ENCODE results near the gene LCP1.

The LCP1 gene

DNA sequence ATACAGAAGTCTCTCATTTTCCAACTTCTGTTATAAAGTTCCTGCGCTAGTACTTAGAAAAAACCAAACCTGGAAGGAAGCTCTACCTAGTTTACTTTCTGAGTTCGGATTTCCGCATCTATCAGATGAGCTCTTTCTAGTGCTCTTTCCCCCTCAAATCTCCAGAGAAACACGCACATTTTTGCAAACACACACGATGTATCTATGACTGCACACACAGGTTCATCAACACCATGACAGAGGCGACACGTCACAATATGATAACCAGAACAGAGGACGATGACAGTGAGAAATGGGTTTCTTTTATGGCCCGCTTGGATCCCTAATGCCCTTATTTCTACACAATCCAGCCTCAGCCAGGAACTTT lies 29.1 kb upstream of the LCP1 start:
- CTCF ChIA-PET: interaction anchor here (0.8 to 2.1 kb wide), 8 partner anchors 8 to 56 kb away, joined by 3 to 5 read pairs (median 4); partner anchors contain the start of gene LCP1
- H3K4me3 ChIP-seq (ENCODE audit: control insufficient read depth in 1 of 7, extremely low read depth in 1 of 7, insufficient read depth in 4 of 7, low read depth in 2 of 7, low read length in 6 of 7): peak overlapping the region; percentile 52 to 98 (median 91)
- H3K4me1 ChIP-seq (ENCODE audit: control extremely low read depth in 1 of 4, control insufficient read depth in 4 of 4, insufficient read depth in 4 of 4, low read length in 3 of 4): peaks cover 7 to 40% (median 22%) of the 10 kb centered on the region in 4 experiments
- peak; percentile 70 to 93 (median 89) for DNase-seq
- POLR2A ChIA-PET: no interaction called here
- H3K36me3 ChIP-seq (ENCODE audit: control insufficient read depth in 4 of 4, insufficient read depth in 4 of 4, low read length in 3 of 4): peaks cover 0 to 2% (median 0%) of the 10 kb centered on the region in 4 experiments
- 0% methylated on average over 7 of the region's 9 CpGs for WGBS (ENCODE audit: insufficient coverage)
- no peaks in the 10 kb centered on the region for H3K27me3 ChIP-seq (replicated peaks in 2 of 5; ENCODE audit: control insufficient read depth in 4 of 5, insufficient read depth in 5 of 5, low read length in 4 of 5)
- no peaks in the 10 kb centered on the region for H3K9me3 ChIP-seq (ENCODE audit: control extremely low read depth in 1 of 5, control insufficient read depth in 4 of 5, insufficient read depth in 2 of 5, low read depth in 1 of 5, low read length in 4 of 5)
- H3K27ac ChIP-seq (ENCODE audit: insufficient read depth in 1 of 2, low read depth in 1 of 2, low read length in 2 of 2, poor library complexity in 1 of 2, severe bottlenecking in 2 of 2): peak overlapping the region; percentile 44 to 89

DNA sequence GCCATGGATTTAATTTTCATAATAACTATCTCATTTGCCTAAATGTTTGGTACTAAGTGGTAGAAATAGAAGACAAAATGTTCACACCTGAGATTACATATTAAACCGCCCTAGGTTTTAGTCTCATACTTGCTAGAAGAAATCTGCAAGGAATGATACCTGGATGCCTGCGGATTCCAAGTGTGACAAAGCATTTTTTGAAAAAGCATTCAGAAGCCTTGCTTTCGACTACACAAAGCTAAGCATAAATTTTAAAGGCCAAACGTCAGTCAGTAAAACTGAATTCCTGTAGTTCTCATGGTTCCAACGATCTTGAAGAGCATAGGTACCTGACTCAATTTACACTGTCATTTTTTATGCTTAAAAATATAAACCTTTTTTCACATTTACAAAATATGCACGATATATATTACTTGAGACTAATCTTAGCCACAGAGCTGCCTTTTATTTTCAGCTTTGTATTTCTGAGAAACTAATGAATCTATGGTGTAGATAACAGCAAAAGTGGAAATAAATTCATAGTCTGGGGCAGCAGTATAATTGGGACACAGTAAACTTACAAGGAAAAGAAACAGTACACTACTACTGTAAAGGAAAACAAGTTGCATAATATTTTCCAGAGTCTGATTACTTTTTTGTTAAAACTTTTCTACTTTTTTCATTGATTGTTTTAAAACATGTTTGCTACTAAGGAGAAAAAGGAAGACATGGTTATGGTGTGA lies 28.5 kb upstream of the LCP1 start:
- Histone ChIP-seq H3K27me3 (replicated peaks in 2 of 5; ENCODE audit: control insufficient read depth in 4 of 5, insufficient read depth in 5 of 5, low read length in 4 of 5) (no peaks in the 10 kb centered on the region), H3K4me1 (ENCODE audit: control extremely low read depth in 1 of 4, control insufficient read depth in 4 of 4, insufficient read depth in 4 of 4, low read length in 3 of 4) (peaks cover 7 to 46% (median 26%) of the 10 kb centered on the region in 4 experiments), H3K27ac (ENCODE audit: insufficient read depth in 1 of 2, low read depth in 1 of 2, low read length in 2 of 2, poor library complexity in 1 of 2, severe bottlenecking in 2 of 2) (peak overlapping the region; percentile 44 to 89), H3K9me3 (ENCODE audit: control extremely low read depth in 1 of 5, control insufficient read depth in 4 of 5, insufficient read depth in 2 of 5, low read depth in 1 of 5, low read length in 4 of 5) (no peaks in the 10 kb centered on the region), H3K36me3 (ENCODE audit: control insufficient read depth in 4 of 4, insufficient read depth in 4 of 4, low read length in 3 of 4) (peaks cover 0 to 2% (median 0%) of the 10 kb centered on the region in 4 experiments), H3K4me3 (ENCODE audit: control insufficient read depth in 1 of 7, extremely low read depth in 1 of 7, insufficient read depth in 4 of 7, low read depth in 2 of 7, low read length in 6 of 7) (peak overlapping the region in 6 of 7 experiments; percentile 78 to 98 (median 91))
- peak in 1 of 3 donors; percentile 44 for DNase-seq
- POLR2A ChIA-PET: no interaction called here
- CTCF ChIA-PET: interaction anchor here (0.8 to 1.6 kb wide), 7 partner anchors 9 to 55 kb away, joined by 3 to 5 read pairs (median 4); partner anchors contain the start of gene LCP1
- WGBS (ENCODE audit: insufficient coverage): 19% methylated on average over 5 of the region's 6 CpGs

DNA sequence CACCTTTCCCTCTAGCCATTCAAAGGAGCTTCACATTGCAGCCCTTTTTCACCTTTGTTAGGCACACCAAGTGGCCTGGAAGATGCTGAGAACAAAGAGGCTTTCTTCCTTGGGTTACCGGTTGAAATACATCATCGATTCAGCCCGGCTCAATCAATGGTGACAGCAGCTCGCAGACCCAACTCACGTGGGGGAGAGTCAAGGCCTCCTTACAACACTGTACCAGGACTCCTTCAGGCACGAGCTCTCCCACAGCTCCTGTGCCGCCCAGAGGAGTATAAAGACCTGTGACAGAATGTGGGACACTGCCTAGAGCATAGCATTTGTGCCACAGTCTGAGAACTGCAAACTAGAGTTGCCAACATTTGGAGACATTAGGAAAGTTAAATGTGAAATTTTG lies 25.9 kb upstream of the LCP1 start:
- Histone ChIP-seq H3K27me3 (replicated peaks in 2 of 5; ENCODE audit: control insufficient read depth in 4 of 5, insufficient read depth in 5 of 5, low read length in 4 of 5) (no peaks in the 10 kb centered on the region), H3K9me3 (ENCODE audit: control extremely low read depth in 1 of 5, control insufficient read depth in 4 of 5, insufficient read depth in 2 of 5, low read depth in 1 of 5, low read length in 4 of 5) (no peaks in the 10 kb centered on the region), H3K4me1 (ENCODE audit: control extremely low read depth in 1 of 4, control insufficient read depth in 4 of 4, insufficient read depth in 4 of 4, low read length in 3 of 4) (peaks cover 11 to 48% (median 31%) of the 10 kb centered on the region in 4 experiments), H3K36me3 (ENCODE audit: control insufficient read depth in 4 of 4, insufficient read depth in 4 of 4, low read length in 3 of 4) (peaks cover 0 to 2% (median 0%) of the 10 kb centered on the region in 4 experiments), H3K4me3 (ENCODE audit: control insufficient read depth in 1 of 7, extremely low read depth in 1 of 7, insufficient read depth in 4 of 7, low read depth in 2 of 7, low read length in 6 of 7) (no peak overlapping the region), H3K27ac (ENCODE audit: insufficient read depth in 1 of 2, low read depth in 1 of 2, low read length in 2 of 2, poor library complexity in 1 of 2, severe bottlenecking in 2 of 2) (no peak overlapping the region)
- ChIA-PET CTCF (interaction anchor here (1.2 to 1.8 kb wide), 3 partner anchors 8 to 37 kb away, joined by 3 to 6 read pairs (median 4); no protein-coding TSS in a partner anchor), POLR2A (no interaction called here)
- WGBS (ENCODE audit: insufficient coverage): 96% methylated on average over 7 of the region's 7 CpGs
- DNase-seq: no peak

DNA sequence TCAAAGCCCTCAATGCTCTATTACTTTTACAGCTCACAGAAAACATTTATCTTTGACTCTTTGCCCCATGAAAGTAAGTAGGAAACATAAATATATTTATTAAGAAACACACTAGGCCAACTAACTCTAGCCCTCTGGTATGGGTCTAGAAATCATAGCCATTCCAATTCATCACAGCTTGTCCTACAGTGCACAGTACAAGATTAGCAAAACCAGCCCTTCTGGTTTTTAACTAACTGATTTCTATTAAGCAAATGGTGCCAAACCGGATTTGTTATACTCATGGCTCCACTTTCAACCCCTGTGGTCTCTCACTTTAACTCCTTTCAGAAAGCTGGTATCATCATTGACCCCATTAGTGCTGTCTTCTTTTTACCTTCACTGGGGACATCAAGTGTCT lies 24.2 kb upstream of the LCP1 start:
- H3K9me3 ChIP-seq (ENCODE audit: control extremely low read depth in 1 of 5, control insufficient read depth in 4 of 5, insufficient read depth in 2 of 5, low read depth in 1 of 5, low read length in 4 of 5): no peaks in the 10 kb centered on the region
- DNase-seq: no peak
- H3K4me1 ChIP-seq (ENCODE audit: control extremely low read depth in 1 of 4, control insufficient read depth in 4 of 4, insufficient read depth in 4 of 4, low read length in 3 of 4): peaks cover 16 to 52% (median 38%) of the 10 kb centered on the region in 4 experiments
- no peaks in the 10 kb centered on the region for H3K27me3 ChIP-seq (replicated peaks in 2 of 5; ENCODE audit: control insufficient read depth in 4 of 5, insufficient read depth in 5 of 5, low read length in 4 of 5)
- H3K36me3 ChIP-seq (ENCODE audit: control insufficient read depth in 4 of 4, insufficient read depth in 4 of 4, low read length in 3 of 4): peaks cover 0 to 2% (median 0%) of the 10 kb centered on the region in 4 experiments
- CTCF ChIA-PET: interaction anchor here (1.0 to 1.1 kb wide), 2 partner anchors 10 to 21 kb away, joined by 3 read pairs; no protein-coding TSS in a partner anchor
- POLR2A ChIA-PET: no interaction called here
- 100% methylated on average over 1 of the region's 1 CpG for WGBS (ENCODE audit: insufficient coverage)
- no peak overlapping the region for H3K27ac ChIP-seq (ENCODE audit: insufficient read depth in 1 of 2, low read depth in 1 of 2, low read length in 2 of 2, poor library complexity in 1 of 2, severe bottlenecking in 2 of 2)
- no peak overlapping the region for H3K4me3 ChIP-seq (ENCODE audit: control insufficient read depth in 1 of 7, extremely low read depth in 1 of 7, insufficient read depth in 4 of 7, low read depth in 2 of 7, low read length in 6 of 7)

DNA sequence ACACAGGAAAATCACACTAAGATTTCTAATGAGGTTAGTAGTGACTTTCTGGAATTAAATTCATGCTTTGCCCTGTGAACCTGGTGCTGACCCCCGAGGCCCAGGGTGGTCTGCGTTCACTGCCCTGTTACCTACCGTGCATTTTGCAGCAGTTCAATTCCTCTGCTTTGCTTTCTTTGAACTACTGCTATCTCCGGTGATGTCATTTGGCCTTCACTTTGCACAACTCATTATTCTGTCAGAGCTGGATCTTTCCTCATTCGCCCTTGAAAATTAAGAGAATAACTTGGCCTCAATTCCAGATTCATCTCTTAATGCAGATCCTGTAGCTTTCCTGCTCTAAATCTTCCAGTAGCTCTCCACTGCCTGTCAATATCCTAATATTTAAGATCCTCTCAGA lies 21.0 kb upstream of the LCP1 start:
- Histone ChIP-seq H3K4me1 (ENCODE audit: control extremely low read depth in 1 of 4, control insufficient read depth in 4 of 4, insufficient read depth in 4 of 4, low read length in 3 of 4) (peaks cover 35 to 59% (median 53%) of the 10 kb centered on the region in 4 experiments), H3K27me3 (replicated peaks in 2 of 5; ENCODE audit: control insufficient read depth in 4 of 5, insufficient read depth in 5 of 5, low read length in 4 of 5) (no peaks in the 10 kb centered on the region), H3K36me3 (ENCODE audit: control insufficient read depth in 4 of 4, insufficient read depth in 4 of 4, low read length in 3 of 4) (peaks cover 0 to 2% (median 0%) of the 10 kb centered on the region in 4 experiments), H3K4me3 (ENCODE audit: control insufficient read depth in 1 of 7, extremely low read depth in 1 of 7, insufficient read depth in 4 of 7, low read depth in 2 of 7, low read length in 6 of 7) (no peak overlapping the region), H3K9me3 (ENCODE audit: control extremely low read depth in 1 of 5, control insufficient read depth in 4 of 5, insufficient read depth in 2 of 5, low read depth in 1 of 5, low read length in 4 of 5) (no peaks in the 10 kb centered on the region), H3K27ac (ENCODE audit: insufficient read depth in 1 of 2, low read depth in 1 of 2, low read length in 2 of 2, poor library complexity in 1 of 2, severe bottlenecking in 2 of 2) (no peak overlapping the region)
- no peak for DNase-seq
- ChIA-PET CTCF (interaction anchor here (0.7 to 1.8 kb wide), 6 partner anchors 17 to 36 kb away, joined by 3 to 6 read pairs (median 4); no protein-coding TSS in a partner anchor), POLR2A (no interaction called here)
- 90% methylated on average over 5 of the region's 5 CpGs for WGBS (ENCODE audit: insufficient coverage)

DNA sequence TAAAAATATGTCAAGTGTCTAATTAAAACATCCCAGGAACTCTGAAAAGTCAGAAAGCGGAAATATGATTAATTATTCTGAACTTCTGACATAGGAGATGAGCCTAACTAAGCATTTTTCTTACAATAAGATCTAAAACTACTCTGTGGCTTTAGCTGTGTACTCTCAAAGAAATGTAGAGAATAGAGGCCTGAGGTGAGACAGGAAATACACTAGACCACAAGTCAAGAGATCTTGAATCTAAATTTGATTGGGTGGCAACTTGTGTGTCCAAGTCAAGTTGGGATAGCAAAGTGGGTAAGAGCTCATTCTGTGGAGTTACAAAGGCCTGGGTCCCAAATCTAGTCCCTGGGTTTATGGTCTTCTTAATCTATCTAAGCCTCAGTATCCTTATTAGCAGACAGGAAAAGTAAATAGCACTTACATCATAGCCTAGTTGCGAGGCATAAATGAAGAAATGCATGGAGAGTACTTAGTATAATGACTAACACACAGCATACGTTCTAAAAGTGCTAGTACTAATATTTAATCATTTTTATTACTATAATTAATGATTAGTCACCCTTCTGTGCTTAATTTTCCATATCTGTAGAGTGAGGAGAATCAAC lies 20.3 kb upstream of the LCP1 start:
- no CpG with 5 or more reads among the region's 3 CpGs for WGBS (ENCODE audit: insufficient coverage)
- no peak overlapping the region for H3K4me3 ChIP-seq (ENCODE audit: control insufficient read depth in 1 of 7, extremely low read depth in 1 of 7, insufficient read depth in 4 of 7, low read depth in 2 of 7, low read length in 6 of 7)
- POLR2A ChIA-PET: no interaction called here
- CTCF ChIA-PET: interaction anchor here (0.7 to 1.3 kb wide), 4 partner anchors 9 to 30 kb away, joined by 3 to 6 read pairs (median 4); no protein-coding TSS in a partner anchor
- H3K27me3 ChIP-seq (replicated peaks in 2 of 5; ENCODE audit: control insufficient read depth in 4 of 5, insufficient read depth in 5 of 5, low read length in 4 of 5): no peaks in the 10 kb centered on the region
- no peaks in the 10 kb centered on the region for H3K36me3 ChIP-seq (ENCODE audit: control insufficient read depth in 4 of 4, insufficient read depth in 4 of 4, low read length in 3 of 4)
- H3K27ac ChIP-seq (ENCODE audit: insufficient read depth in 1 of 2, low read depth in 1 of 2, low read length in 2 of 2, poor library complexity in 1 of 2, severe bottlenecking in 2 of 2): no peak overlapping the region
- no peaks in the 10 kb centered on the region for H3K9me3 ChIP-seq (ENCODE audit: control extremely low read depth in 1 of 5, control insufficient read depth in 4 of 5, insufficient read depth in 2 of 5, low read depth in 1 of 5, low read length in 4 of 5)
- DNase-seq: peak in 1 of 3 donors; percentile 52
- peaks cover 39 to 66% (median 59%) of the 10 kb centered on the region in 4 experiments for H3K4me1 ChIP-seq (ENCODE audit: control extremely low read depth in 1 of 4, control insufficient read depth in 4 of 4, insufficient read depth in 4 of 4, low read length in 3 of 4)

Data from common myeloid progenitor, CD34-positive (primary cell).